Transverse colon (tissue), 4 donors: ENCODE measurements around the gene CLASP2. TPM values are rescaled to one million over a fixed set of nuclear protein-coding genes. Genes with fewer than 3 reads are reported as not detected.

Source experiments
- DNase-seq: peaks from one replicate; pipeline ENCODE4 v3.0.0-alpha.2; 2019
- H3K27ac ChIP-seq, 4 donors: fragments of 200-600 bp; sonication (generic); 2 replicates each; pipeline ENCODE4 v1.5.1; 2016 to 2018; ENCODE audit warnings: inconsistent platforms in 4 of 4
- H3K27me3 ChIP-seq: fragments of 200-600 bp; sonication (generic); 2 replicates; pipeline ENCODE4 v1.5.1; 2017; ENCODE audit warnings: inconsistent platforms
- H3K36me3 ChIP-seq, 4 donors: fragments of 200-600 bp; sonication (generic); 2 replicates each; pipeline ENCODE4 v1.5.1; 2017 to 2019; ENCODE audit warnings: inconsistent platforms in 4 of 4
- H3K4me1 ChIP-seq, 4 donors: fragments of 200-600 bp; sonication (generic); 2 replicates each; pipeline ENCODE4 v1.5.1; 2017 to 2020; ENCODE audit warnings: inconsistent platforms in 4 of 4
- H3K4me3 ChIP-seq, 4 donors: fragments of 200-600 bp; sonication (generic); 1 replicate in 1 of 4; 2 replicates in 3 of 4; pipeline versions ENCODE4 v1.5.1 to v1.6.1; 2017 to 2019; ENCODE audit warnings: inconsistent platforms in 4 of 4
- H3K9me3 ChIP-seq, 2 donors: fragments of 200-600 bp; sonication (generic); 2 replicates each; pipeline ENCODE4 v1.5.1; 2017 to 2019; ENCODE audit warnings: inconsistent platforms in 2 of 2
- CTCF ChIP-seq, 5 experiments: fragments of 200-600 bp in 3 of 5; fragments of 450-650 bp in 2 of 5; sonication (generic) in 3 of 5; IDR thresholded peaks; 1 replicate in 2 of 5; 2 replicates in 3 of 5; pipeline ENCODE4 v1.5.1; 2016 to 2017; ENCODE audit warnings: antibody characterized with exemption in 5 of 5, inconsistent platforms in 3 of 5, mild to moderate bottlenecking in 2 of 5, moderate library complexity in 1 of 5
- EP300 ChIP-seq: sonication (generic); formaldehyde crosslinking; IDR thresholded peaks from one replicate; pipeline ENCODE4 v1.6.1; 2017; ENCODE audit warnings: antibody characterized with exemption, low read depth
- POLR2A ChIP-seq: fragments of 450-650 bp; IDR thresholded peaks from one replicate; pipeline ENCODE4 v1.6.1; 2016; ENCODE audit warnings: antibody characterized with exemption, mild to moderate bottlenecking, moderate library complexity
- POLR2AphosphoS5 ChIP-seq, 3 donors: sonication (generic); formaldehyde crosslinking; IDR thresholded peaks; one replicate each; pipeline ENCODE4 v1.6.1; 2016; ENCODE audit warnings: antibody characterized with exemption in 3 of 3
- WGBS, 2 donors: methylation state at CpG; one replicate each; pipeline ENCODE4 v1.1.5; 2018; ENCODE audit warnings: low coverage in 1 of 2; 5-methylcytosine and 5-hydroxymethylcytosine counted together
- in situ Hi-C, 4 donors: fragments of 200-750 bp; cut with MboI; loops; one replicate each; pipeline versions ENCODE4 v1.15.0 to v1.15.1; 2017; ENCODE audit warnings: low sequenced_read_pairs in 3 of 4, low pct_ligation_motif_present in 1 of 4, low pct_unique_long_range_greater_than_20kb in 1 of 4
- intact Hi-C: fragments of 100-400 bp; cut with DNase I; formaldehyde crosslinking; loops from one replicate; pipeline ENCODE4 v1.15.1; 2023; ENCODE audit warnings: low total_unique reads
- total RNA-seq, 4 donors: library from RNA; depleted of rRNA; stranded (reverse); fragments of >200 nt; gene quantifications; one replicate each; pipeline ENCODE4 v1.1.0, GENCODE V29; 2016

The CLASP2 gene
- total RNA-seq, 4 donors from 2014 or later: 50.0 to 119 (median 56.6) TPM

GRCh38 chr3:33694944-33695343 is 23.1 kb downstream of the CLASP2 start:
- in situ Hi-C loops: no loop called here
- no peak overlapping the region for H3K4me3 ChIP-seq
- no peak for TF ChIP-seq CTCF (IDR thresholded peaks at IDR 0.05)
- TF ChIP-seq POLR2AphosphoS5 (IDR thresholded peaks at IDR 0.05): no peak
- no peak for TF ChIP-seq POLR2A
- no peak overlapping the region for H3K27ac ChIP-seq
- H3K36me3 ChIP-seq: no peaks in the 10 kb centered on the region
- H3K27me3 ChIP-seq: no peaks in the 10 kb centered on the region
- intact Hi-C loops: no loop called here
- no peaks in the 10 kb centered on the region for H3K4me1 ChIP-seq
- no peak for DNase-seq
- H3K9me3 ChIP-seq: peaks cover 0 to 4% of the 10 kb centered on the region in 2 donors

- 96 to 100% methylated on average over 2 of the region's 2 CpGs for WGBS, 2 donors
- Histone ChIP-seq H3K9me3 (no peaks in the 10 kb centered on the region), H3K36me3 (no peaks in the 10 kb centered on the region), H3K27me3 (no peaks in the 10 kb centered on the region), H3K4me1 (peaks cover 0 to 5% (median 3%) of the 10 kb centered on the region in 4 donors), H3K27ac (no peak overlapping the region), H3K4me3 (no peak overlapping the region)
- no peak for DNase-seq
- TF ChIP-seq CTCF (IDR thresholded peaks at IDR 0.05): no peak
- no peak for TF ChIP-seq EP300
- TF ChIP-seq POLR2AphosphoS5 (IDR thresholded peaks at IDR 0.05): no peak
- no peak for TF ChIP-seq POLR2A
- in situ Hi-C loops: no loop called here
- intact Hi-C loops: no loop called here
These were observed 27.7 kb downstream of the CLASP2 start for GRCh38 chr3:33690341-33690740.

- 50 to 83% methylated on average over 1 of the region's 1 CpG for WGBS, 2 donors
- Histone ChIP-seq H3K36me3 (peaks cover 0 to 7% (median 0%) of the 10 kb centered on the region in 4 donors), H3K27me3 (no peaks in the 10 kb centered on the region), H3K4me1 (peaks cover 0 to 5% (median 3%) of the 10 kb centered on the region in 4 donors), H3K9me3 (no peaks in the 10 kb centered on the region), H3K27ac (no peak overlapping the region), H3K4me3 (no peak overlapping the region)
- intact Hi-C loops: no loop called here
- DNase-seq: no peak
- TF ChIP-seq POLR2A (no peak), EP300 (no peak), CTCF (IDR thresholded peaks at IDR 0.05) (no peak), POLR2AphosphoS5 (IDR thresholded peaks at IDR 0.05) (no peak)
- in situ Hi-C loops: no loop called here
These were observed 30.5 kb downstream of the CLASP2 start for GRCh38 chr3:33687406-33688010.

- Histone ChIP-seq H3K27me3 (no peaks in the 10 kb centered on the region), H3K36me3 (peaks cover 0 to 20% (median 4%) of the 10 kb centered on the region in 4 donors), H3K4me3 (no peak overlapping the region), H3K27ac (no peak overlapping the region), H3K4me1 (peaks cover 0 to 5% (median 3%) of the 10 kb centered on the region in 4 donors), H3K9me3 (no peaks in the 10 kb centered on the region)
- DNase-seq: no peak
- in situ Hi-C loops (no loop called here), intact Hi-C loops (no loop called here)
- TF ChIP-seq CTCF (IDR thresholded peaks at IDR 0.05) (no peak), POLR2A (no peak), POLR2AphosphoS5 (IDR thresholded peaks at IDR 0.05) (no peak), EP300 (no peak)
These were observed 35.3 kb downstream of the CLASP2 start for GRCh38 chr3:33682770-33683169.
